GM18867 (cell line): ENCODE measurements around the gene ALPG.
"Not testable (repeated sequence)": the region's sequence is repeated elsewhere in the genome, so short reads cannot be mapped to it uniquely, and the experiment has no call there.

Experiments used
- ATAC-seq: cut with Tn5 transposase; IDR thresholded peaks from one replicate; pipeline ENCODE4 v1.9.1; 2021; ENCODE audit warnings: mild to moderate bottlenecking, moderate library complexity; ENCODE audit not compliant: unreplicated experiment

Gene ALPG

GRCh38 chr2:232394431-232394830 is 12.2 kb upstream of the ALPG start:
- ATAC-seq, result not testable (repeated sequence)

GRCh38 chr2:232395586-232395985 is 11.1 kb upstream of the ALPG start:
- no peak for ATAC-seq

DNA sequence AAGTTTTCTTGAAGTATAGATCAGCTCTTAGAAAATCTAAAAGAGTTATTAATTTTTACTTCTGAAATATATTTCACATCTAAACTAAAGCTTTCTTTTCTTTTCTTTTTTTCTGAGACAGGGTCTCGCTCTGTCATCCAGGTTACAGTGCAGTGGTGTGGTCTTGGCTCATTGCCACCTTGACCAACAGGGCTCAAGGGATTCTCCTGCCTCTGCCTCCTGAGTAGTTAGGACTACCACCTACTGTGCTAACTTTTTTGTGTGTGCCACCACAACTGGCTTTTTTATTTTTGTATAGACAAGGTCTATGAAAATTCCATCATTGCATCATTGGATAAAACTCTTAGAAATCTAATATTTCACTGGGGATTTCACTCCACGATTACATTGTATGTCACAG is 10.0 kb upstream of the ALPG start:
- no peak for ATAC-seq

GRCh38 chr2:232398293-232399034 is 8.2 kb upstream of the ALPG start:
- ATAC-seq, result no peak

DNA sequence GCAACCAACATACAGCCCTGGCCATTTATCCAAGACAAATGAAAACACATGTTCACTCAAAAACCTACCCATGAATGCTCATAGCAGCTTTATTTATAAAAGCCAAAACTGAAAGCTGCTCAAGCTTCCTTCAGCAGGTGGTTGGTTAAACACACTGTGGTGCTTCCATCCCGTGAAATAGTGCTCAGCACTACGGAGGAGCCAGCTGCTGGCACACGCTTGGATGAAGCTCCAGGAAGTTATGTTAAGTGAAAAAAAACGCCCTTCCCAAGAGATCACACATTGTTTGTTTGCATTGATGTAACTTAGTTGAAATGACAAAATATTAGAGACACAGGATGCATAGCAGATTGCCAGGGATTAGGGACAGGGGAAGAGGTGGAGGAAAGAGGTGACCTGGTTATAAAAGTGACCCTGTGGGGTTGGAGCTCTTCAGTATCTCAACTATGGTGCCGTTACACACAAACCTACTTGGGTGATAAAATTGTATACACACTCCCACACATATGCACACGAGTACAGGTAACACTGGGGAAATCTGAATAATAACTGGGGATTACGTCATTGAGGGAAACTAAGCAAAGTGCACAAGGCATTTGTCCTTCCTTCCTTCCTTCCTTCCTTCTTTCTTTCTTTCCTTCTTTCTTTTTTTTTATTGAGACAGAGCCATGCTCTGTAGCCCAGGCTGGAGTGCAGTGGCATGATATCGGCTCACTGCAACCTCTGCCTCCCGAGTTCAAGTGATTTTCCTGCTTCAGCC is 6.2 kb upstream of the ALPG start:
- no peak for ATAC-seq

GRCh38 chr2:232402518-232402917 is 4.1 kb upstream of the ALPG start:
- ATAC-seq, result no peak

DNA sequence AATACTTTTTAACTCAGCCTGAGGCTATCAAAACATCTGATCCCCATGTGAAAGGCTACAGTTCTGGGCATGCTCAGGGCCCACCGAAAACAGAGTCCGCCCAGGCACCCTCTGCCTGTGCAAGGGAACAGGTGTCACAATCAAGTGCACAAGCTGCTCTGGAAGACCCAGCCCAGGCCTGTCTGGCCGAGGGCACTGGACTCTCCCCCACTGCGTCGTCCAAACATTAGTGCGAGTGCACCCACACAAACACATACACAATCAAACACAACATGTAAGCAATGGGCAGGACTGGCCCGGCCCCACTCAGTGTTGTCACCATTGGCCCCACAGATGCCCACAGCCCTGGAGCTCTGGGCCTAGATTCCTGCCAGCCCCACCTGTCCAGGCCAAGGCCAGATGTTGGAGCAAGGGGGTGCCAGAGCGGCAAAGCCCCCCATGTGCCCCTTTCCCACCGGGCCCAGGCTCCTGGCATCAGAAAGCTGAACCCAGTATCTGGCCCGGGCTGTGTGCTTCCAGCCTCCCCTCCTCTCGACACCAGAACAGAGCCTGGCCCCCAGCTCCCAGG is 617 bp upstream of the ALPG start:
- ATAC-seq, result no peak

GRCh38 chr2:232407428-232408150 is 945 bp downstream of the ALPG start:
- not testable (repeated sequence) for ATAC-seq

DNA sequence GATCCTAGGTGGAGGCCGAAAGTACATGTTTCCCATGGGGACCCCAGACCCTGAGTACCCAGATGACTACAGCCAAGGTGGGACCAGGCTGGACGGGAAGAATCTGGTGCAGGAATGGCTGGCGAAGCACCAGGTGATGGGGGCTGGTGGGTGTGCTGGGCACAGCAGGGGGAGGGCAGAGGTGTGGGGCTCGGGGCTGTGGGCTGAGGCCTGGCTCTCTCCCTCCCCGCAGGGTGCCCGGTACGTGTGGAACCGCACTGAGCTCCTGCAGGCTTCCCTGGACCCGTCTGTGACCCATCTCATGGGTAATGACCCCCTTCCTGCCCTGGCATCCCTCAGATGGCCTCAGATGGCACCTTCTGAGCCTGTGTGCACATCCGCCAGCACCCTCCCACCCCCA is 1.6 kb downstream of the ALPG start:
- ATAC-seq, result not testable (repeated sequence)

DNA sequence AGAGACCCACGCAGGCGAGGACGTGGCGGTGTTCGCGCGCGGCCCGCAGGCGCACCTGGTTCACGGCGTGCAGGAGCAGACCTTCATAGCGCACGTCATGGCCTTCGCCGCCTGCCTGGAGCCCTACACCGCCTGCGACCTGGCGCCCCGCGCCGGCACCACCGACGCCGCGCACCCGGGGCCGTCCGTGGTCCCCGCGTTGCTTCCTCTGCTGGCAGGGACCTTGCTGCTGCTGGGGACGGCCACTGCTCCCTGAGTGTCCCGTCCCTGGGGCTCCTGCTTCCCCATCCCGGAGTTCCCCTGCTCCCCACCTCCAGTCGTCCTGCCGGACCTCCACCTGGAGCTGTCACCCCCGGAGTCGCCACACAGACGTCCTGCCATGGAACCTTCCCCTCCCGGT is 3.0 kb downstream of the ALPG start:
- not testable (repeated sequence) for ATAC-seq

DNA sequence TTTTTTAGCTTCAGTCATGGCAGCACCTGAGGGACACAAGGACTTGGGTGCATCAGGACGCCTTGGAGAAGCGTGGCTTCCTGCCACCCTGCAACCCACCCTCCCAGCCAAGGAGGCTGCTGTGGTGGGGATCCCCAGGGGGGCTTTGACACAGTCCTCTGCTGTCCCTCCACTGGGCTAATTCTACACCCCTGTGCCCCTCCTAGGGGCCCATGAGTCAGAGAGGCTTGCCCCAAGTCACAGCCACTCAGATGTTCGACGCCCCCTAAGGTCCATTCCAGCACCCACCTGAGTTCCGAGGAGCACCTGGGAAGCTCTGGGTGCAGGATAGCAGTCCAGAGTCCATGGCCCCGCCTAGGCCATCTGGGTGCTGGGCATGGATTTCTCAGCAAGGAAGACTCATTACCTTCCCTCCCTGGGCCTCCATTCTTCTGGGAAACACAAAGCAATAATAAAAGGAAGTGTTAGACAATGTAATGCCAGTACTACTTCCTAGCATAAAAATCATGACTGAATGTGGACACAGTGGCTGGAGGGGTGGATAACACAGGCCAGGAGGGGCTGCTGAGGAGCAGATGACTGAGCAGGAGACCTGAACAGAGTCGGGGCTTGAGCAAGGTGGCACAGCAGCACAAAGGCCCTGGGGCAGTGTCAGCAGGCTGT is 3.7 kb downstream of the ALPG start:
- ATAC-seq, result no peak

- ATAC-seq, result no peak
Observed at GRCh38 chr2:232411901-232412629, 5.4 kb downstream of the ALPG start.

DNA sequence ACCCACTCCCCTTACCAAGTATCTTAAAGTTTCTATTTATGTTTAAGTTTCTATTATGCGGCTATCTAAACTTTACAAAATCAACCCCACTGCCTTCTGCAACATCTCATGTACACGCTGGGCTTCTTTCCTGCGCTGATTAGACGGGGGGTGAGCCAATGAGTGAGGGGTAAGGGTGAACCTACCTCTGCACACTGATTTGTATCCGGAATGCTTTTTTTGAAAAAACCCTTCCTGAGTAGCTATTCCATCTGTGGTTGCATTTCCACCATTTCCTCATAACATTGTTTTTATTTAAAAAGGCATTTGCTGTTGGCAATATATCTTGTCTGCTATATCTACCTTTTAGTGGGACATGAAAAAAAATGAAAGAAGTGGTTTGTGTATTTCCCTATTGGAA is 6.3 kb downstream of the ALPG start:
- no peak for ATAC-seq

- no peak for ATAC-seq
Observed at GRCh38 chr2:232415138-232415690, 8.6 kb downstream of the ALPG start.

GRCh38 chr2:232415736-232416520 is 9.3 kb downstream of the ALPG start:
- ATAC-seq, result no peak

GRCh38 chr2:232416521-232417470 is 10.2 kb downstream of the ALPG start:
- ATAC-seq, result no peak

DNA sequence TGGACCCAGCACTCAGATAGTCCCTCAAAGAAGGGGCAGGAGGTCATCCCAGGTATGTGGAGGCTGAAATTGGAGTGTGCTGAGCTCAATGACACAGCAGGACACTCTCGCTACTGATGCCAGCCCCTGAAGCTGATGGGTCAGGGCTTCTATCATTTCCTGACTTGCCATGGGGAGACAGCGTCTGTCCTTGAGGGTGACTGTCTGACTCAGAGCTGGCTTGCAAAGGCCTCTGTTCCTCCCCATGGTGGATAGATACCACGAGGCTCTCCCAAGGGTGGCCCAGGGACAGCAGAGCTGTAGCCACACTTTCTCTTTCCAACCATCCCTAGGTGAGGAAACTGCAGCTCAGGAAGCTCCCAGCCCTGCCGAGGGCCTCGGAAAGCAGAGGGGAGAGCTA is 10.8 kb downstream of the ALPG start:
- ATAC-seq, result no peak

DNA sequence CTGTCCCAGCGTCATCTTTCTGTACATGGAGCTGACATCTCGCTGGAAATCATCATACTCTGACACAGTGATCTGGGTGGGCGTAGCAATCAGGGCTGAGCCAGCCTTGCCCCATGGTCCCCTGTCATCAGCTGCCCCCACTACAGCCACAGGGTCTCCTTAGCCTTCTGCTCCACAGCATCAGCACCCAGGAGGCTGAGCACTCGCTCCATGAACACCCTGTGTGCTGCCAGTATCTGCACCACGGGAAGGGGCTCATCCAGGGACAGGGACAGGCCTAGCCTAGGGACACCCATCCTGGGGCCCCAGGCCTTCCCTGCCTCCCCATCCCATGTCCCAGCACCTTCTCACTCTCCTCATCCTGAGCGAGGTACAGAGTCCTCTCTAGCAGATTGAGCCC is 11.4 kb downstream of the ALPG start:
- no peak for ATAC-seq
